Kidney (tissue), 14 donors: ENCODE data around the gene EIF4G3. TPM values are rescaled to one million over a fixed set of nuclear protein-coding genes. Genes with fewer than 3 reads are reported as not detected.
A peak's percentile ranks its signal among the peaks of the same experiment; 100 is the strongest.

Source experiments
- DNase-seq, 5 donors: peaks; one replicate each; pipeline ENCODE4 v3.0.0-alpha.2; 2013 to 2020
- FAIRE-seq: peaks from 2 replicates; lab custom pipeline; 2012; peaks lifted over from hg19 to GRCh38; lab: Jason Lieb, UNC
- H3K27ac ChIP-seq, 2 donors: one replicate each; pipeline ENCODE4 v1.7.0; 2013; ENCODE audit warnings: low read depth in 2 of 2, low read length in 2 of 2, inconsistent platforms in 1 of 2
- H3K27me3 ChIP-seq: one replicate; pipeline ENCODE4 v1.7.1; 2013; ENCODE audit warnings: low read length, inconsistent platforms; ENCODE audit not compliant: control insufficient read depth, insufficient read depth
- H3K36me3 ChIP-seq, 3 donors: one replicate each; pipeline versions ENCODE4 v1.7.0 to v1.7.1; 2013; ENCODE audit warnings: low read length in 3 of 3, control low read depth in 1 of 3, inconsistent platforms in 1 of 3; ENCODE audit not compliant: insufficient read depth in 3 of 3, control insufficient read depth in 2 of 3
- H3K4me1 ChIP-seq, 3 donors: one replicate each; pipeline versions ENCODE4 v1.7.0 to v1.7.1; 2013; ENCODE audit warnings: low read length in 3 of 3, inconsistent platforms in 1 of 3, low read depth in 1 of 3; ENCODE audit not compliant: control insufficient read depth in 2 of 3, insufficient read depth in 2 of 3
- H3K4me3 ChIP-seq, 3 donors: one replicate each; pipeline versions ENCODE4 v1.7.0 to v1.8.1; 2013; ENCODE audit warnings: low read length in 3 of 3, control low read depth in 1 of 3, inconsistent platforms in 1 of 3
- H3K9ac ChIP-seq, 3 donors: one replicate each; pipeline versions ENCODE4 v1.7.0 to v1.7.1; 2013; ENCODE audit warnings: low read length in 3 of 3, control low read depth in 1 of 3, inconsistent platforms in 1 of 3
- H3K9me3 ChIP-seq, 3 donors: one replicate each; pipeline versions ENCODE4 v1.7.0 to v1.7.1; 2013; ENCODE audit warnings: low read length in 3 of 3, control low read depth in 1 of 3, inconsistent platforms in 1 of 3; ENCODE audit not compliant: control insufficient read depth in 2 of 3, insufficient read depth in 1 of 3
- intact Hi-C: fragments of 100-400 bp; cut with DNase I; formaldehyde crosslinking; loops from one replicate; pipeline ENCODE4 v1.11.1; 2022
- polyA plus RNA-seq: library from polyadenylated mRNA; stranded (reverse); fragments of 350-450 nt; fragmentation: Illumina TruSeq; extraction: RNeasy Lipid Tissue Mini Kit (QIAGEN cat#74804); gene quantifications from one replicate; pipeline ENCODE4 v1.2.3, GENCODE V29; 2014; ENCODE audit warnings: low read depth, low replicate concordance; ENCODE audit not compliant: insufficient read depth
- total RNA-seq: library from RNA; stranded (reverse); fragmentation: NEBNext Ultra II Directional; extraction: Animal tissue kit (Norgen Biotek cat#: 25700); gene quantifications from one replicate; pipeline ENCODE4 v1.2.1, GENCODE V29; 2021
- TF ChIP-seq, protein P1 (sequence below): IDR thresholded peaks from 3 replicates; pipeline ENCODE4 v1.5.1; 2012; ENCODE audit warnings: mild to moderate bottlenecking, moderate library complexity, borderline replicate concordance; ENCODE audit not compliant: insufficient read depth; ENCODE audit errors: extremely low read depth
- donor health status: control.
- donor health status: control.
- donor health status: control.
- donor health status: control.
- donor health status: control.
- donor health status: DM: yes; HTN: yes; CAD: no.
- donor health status: Normal renal cell carcinoma (clear cell type).

EIF4G3 gene
- total and polyA plus RNA-seq, 2 donors from 2014 or later, result 14.8 to 61.6 TPM

DNA sequence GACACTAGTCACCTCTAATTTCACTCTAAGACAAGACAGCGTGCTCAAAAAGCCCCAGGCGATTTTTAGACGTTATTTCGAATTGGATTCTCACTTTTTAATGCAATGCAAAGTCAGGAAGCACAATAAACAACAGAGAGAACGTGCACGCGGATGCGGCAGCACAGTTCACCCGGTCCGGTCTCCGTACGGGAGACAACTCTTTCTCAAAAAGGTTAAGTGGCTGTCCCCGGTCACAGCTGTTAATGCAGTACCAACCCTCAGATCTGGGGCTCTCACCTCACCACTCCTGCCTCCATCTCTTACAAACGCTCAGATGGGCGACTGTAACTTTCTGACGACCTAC lies 390.8 kb downstream of the EIF4G3 start:
- no peaks in the 10 kb centered on the region for H3K27me3 ChIP-seq
- peak overlapping the region; percentile 83 to 93 (median 93) for H3K4me3 ChIP-seq
- FAIRE-seq, result no peak
- H3K9me3 ChIP-seq, result no peaks in the 10 kb centered on the region
- intact Hi-C loops, result no loop called here
- H3K4me1 ChIP-seq, result peaks cover 0 to 12% (median 0%) of the 10 kb centered on the region in 3 donors
- no peaks in the 10 kb centered on the region for H3K36me3 ChIP-seq
- H3K9ac ChIP-seq, result peak overlapping the region; percentile 20 to 90 (median 89)
- TF ChIP-seq, protein P1, sequence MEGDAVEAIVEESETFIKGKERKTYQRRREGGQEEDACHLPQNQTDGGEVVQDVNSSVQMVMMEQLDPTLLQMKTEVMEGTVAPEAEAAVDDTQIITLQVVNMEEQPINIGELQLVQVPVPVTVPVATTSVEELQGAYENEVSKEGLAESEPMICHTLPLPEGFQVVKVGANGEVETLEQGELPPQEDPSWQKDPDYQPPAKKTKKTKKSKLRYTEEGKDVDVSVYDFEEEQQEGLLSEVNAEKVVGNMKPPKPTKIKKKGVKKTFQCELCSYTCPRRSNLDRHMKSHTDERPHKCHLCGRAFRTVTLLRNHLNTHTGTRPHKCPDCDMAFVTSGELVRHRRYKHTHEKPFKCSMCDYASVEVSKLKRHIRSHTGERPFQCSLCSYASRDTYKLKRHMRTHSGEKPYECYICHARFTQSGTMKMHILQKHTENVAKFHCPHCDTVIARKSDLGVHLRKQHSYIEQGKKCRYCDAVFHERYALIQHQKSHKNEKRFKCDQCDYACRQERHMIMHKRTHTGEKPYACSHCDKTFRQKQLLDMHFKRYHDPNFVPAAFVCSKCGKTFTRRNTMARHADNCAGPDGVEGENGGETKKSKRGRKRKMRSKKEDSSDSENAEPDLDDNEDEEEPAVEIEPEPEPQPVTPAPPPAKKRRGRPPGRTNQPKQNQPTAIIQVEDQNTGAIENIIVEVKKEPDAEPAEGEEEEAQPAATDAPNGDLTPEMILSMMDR, result no peak
- H3K27ac ChIP-seq, result peak overlapping the region; percentile 95 to 96
- DNase-seq, result peak in 1 of 5 donors; percentile 54

DNA sequence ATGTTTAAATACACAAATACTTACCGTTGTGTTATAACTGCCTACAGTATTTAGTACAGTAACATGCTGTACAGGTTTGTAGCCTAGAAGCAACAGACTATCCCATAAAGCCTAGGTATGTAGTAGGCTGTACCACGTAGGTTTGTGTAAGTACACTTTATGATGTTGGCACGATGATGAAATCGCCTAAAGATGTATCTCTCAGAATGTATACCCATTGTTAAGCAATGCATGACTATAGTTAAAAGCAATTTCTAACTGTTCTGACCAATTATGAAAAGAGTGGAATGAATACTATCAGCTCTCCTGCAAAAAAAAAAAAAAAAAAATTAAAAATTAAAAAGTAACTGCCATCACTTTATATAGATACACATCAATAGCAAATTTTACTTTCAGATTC lies 401.0 kb downstream of the EIF4G3 start:
- H3K27me3 ChIP-seq, result no peaks in the 10 kb centered on the region
- DNase-seq, result no peak
- TF ChIP-seq, protein P1, result no peak
- H3K9ac ChIP-seq, result no peak overlapping the region
- no peaks in the 10 kb centered on the region for H3K4me1 ChIP-seq
- H3K27ac ChIP-seq, result no peak overlapping the region
- no peak overlapping the region for H3K4me3 ChIP-seq
- H3K9me3 ChIP-seq, result no peaks in the 10 kb centered on the region
- intact Hi-C loops, result no loop called here
- FAIRE-seq, result no peak
- peaks cover 11 to 44% (median 13%) of the 10 kb centered on the region in 3 donors for H3K36me3 ChIP-seq

DNA sequence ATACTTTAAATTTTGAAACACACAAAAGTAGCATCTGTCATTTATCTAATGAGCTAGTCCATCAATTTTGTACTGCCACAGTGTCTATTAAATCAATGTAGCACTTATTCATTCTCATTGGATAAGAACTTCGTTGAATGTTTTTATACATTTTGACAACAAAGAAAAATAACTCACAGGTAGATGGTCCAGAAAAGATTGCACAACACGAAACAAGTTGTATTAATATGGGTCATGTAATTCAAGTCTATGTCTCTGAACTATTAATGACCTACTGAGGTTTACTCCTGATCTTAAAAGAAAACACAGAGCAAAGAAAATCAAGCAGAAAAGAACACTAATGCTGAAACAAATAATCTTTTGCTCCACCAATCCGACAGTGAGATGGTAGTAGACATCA lies 404.9 kb downstream of the EIF4G3 start:
- H3K27ac ChIP-seq, result no peak overlapping the region

More for the DNA sequence above, 404.9 kb downstream of the EIF4G3 start:
- DNase-seq (no peak), FAIRE-seq (no peak)
- Histone ChIP-seq H3K27me3 (no peaks in the 10 kb centered on the region), H3K9ac (no peak overlapping the region), H3K9me3 (no peaks in the 10 kb centered on the region), H3K36me3 (peaks cover 11 to 62% (median 21%) of the 10 kb centered on the region in 3 donors), H3K4me3 (no peak overlapping the region), H3K4me1 (no peaks in the 10 kb centered on the region)
- intact Hi-C loops, result no loop called here
- TF ChIP-seq, protein P1, result no peak
